ENCODE data around the gene ASB8.
A peak's percentile ranks its signal among the peaks of the same experiment; 100 is the strongest.

ASB8 gene

DNA sequence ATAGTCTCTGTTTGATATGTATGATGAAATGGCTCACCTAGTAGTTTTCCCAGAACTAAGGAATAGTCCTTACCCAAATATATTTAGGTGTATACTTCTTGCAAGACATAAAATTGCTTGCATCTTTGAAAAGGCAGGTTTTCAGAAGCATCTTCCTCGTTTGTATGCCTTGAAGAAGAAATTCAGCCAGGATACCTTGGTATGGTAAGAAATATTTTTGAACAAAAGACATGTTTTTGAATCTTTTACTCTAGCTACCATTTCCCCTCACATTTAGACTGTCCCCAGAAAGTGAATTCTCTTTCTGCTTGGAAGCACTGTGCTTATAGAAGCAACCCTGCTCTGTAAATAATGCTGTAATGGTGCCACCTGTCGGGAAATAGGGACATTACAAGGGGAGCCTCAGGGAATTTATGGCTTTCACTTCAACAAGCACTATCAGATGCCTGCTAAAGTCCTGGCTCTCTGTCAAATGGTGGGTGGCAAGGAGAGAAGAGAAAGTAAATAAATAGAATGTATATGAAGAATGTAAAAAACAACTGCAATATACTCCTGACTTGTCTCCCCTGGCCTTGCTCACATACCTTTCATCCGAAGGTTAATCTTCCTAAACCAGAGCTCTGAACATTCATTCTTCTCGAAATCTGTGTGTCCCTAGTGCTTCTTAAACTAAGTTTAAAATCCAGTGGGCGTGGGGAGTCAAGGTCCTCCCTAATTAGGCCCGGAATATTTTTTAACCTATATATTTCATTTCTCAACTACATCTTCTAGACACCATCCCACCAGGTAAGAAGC, 32.2 kb upstream of the ASB8 start:
- TF ChIP-seq POLR2A (IDR thresholded peaks at IDR 0.05; ENCODE audit: low read depth, low read length): no peak
- peak; percentile 95 for FAIRE-seq
- peak; percentile 44 for DNase-seq (ENCODE audit: insufficient read length, low spot score)

DNA sequence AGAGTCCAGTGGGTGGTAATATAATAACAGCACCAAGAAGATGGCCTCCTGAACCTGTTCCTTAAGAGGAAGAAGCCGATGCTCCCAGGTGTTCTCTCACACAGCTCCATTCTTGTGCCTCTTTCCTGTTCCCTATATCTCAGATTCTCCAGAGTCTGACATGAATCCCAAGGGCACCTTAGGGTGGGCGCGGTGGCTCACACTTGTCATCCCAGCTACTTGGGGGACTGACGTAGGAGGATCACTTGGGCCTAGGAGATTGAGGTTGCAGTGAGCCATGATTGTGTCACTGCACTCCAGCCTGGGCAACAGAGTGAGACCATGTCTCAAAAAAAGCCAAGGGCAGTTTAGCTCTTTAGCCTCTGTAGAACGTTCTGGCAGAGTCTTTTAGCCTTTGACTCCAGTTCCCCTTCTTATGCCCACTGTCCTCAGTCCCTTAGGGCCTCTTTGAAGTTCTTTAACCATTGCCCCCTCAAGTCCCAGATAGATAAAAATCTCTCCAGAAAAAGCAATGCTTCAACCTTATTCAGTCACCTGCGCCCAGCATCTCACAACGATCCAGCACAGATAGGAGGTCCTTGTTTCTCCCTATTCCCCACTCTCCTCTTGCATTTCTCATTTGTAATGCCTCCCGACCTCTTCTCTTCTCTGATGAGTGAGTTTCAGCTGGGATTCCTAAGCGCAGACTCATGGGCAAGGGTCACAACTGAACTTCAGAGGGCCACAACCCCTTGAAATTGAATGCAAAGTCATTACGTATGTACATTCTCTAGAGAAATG, 30.8 kb upstream of the ASB8 start:
- no peak for TF ChIP-seq POLR2A (IDR thresholded peaks at IDR 0.05; ENCODE audit: low read depth, low read length)
- DNase-seq (ENCODE audit: insufficient read length, low spot score) (no peak), FAIRE-seq (no peak)

DNA sequence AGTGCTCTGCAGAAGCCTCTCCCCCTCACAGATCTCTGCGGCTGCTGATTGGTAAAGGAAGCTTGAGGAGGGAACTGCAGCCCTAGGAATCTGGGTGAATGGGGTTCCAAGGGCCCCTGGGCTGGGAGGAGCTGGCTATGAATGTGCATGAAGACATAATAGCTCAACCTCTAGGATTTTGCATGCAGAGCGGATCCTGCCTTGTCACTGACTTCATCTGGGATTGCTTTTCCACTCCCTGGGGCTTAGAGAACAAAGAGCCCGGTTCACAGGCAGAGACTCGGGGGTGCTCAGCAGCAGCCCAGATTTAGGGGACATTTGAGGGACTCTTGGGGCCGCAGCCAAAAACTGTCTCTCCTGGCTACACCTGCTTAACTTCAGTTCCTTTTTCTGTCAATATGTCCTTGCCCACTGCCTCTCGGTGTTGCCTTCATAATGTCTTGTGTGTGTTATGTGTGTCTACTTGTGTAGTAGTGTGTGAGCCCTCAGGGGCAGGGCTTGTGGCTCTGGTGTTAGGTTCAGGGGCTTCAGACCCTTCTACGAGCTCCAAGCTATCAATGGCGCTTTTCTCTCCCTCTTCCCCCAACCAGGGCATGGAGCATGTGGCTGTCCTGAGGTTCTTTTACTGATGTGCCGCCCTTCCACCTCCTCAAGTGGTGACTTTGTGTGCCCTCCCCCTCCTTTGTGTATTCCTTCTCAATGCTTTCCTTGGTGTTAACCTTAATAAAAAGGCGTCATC, 28.0 kb upstream of the ASB8 start:
- no peak for TF ChIP-seq POLR2A (IDR thresholded peaks at IDR 0.05; ENCODE audit: low read depth, low read length)
- DNase-seq (ENCODE audit: insufficient read length, low spot score) (no peak), FAIRE-seq (no peak)

GRCh38 chr12:48184549-48184922, 27.2 kb upstream of the ASB8 start:
- no peak for TF ChIP-seq POLR2A (IDR thresholded peaks at IDR 0.05; ENCODE audit: low read depth, low read length)
- no peak for FAIRE-seq
- no peak for DNase-seq (ENCODE audit: insufficient read length, low spot score)

DNA sequence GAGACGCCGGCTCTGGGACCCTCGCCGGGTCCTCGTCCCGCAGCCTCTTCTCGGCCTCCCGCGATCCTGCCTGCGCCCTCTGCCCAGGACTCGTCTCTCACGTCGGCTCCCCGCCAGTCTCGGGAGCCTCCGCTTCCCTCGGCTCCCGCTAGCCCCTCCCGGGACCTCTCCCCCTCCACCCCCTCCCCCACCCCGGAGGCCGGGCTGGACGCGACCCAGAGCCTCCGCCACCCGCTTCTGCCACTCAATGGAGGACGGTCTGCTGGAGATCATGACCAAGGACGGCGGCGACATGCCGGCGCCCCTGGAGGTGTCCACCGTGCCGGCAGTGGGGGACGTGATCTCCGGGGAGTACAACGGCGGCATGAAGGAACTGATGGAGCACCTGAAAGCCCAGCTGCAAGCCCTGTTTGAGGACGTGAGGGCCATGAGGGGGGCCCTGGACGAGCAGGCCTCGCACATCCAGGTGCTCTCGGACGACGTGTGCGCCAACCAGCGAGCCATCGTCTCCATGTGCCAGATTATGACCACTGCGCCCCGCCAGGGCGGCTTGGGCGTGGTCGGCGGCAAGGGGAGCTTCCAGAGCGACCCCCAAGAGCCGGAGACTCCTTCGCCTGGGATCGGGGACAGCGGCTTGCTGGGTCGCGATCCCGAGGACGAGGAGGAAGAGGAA, 26.7 kb upstream of the ASB8 start:
- FAIRE-seq (no peak), DNase-seq (ENCODE audit: insufficient read length, low spot score) (no peak)
- TF ChIP-seq POLR2A (IDR thresholded peaks at IDR 0.05; ENCODE audit: low read depth, low read length): no peak

DNA sequence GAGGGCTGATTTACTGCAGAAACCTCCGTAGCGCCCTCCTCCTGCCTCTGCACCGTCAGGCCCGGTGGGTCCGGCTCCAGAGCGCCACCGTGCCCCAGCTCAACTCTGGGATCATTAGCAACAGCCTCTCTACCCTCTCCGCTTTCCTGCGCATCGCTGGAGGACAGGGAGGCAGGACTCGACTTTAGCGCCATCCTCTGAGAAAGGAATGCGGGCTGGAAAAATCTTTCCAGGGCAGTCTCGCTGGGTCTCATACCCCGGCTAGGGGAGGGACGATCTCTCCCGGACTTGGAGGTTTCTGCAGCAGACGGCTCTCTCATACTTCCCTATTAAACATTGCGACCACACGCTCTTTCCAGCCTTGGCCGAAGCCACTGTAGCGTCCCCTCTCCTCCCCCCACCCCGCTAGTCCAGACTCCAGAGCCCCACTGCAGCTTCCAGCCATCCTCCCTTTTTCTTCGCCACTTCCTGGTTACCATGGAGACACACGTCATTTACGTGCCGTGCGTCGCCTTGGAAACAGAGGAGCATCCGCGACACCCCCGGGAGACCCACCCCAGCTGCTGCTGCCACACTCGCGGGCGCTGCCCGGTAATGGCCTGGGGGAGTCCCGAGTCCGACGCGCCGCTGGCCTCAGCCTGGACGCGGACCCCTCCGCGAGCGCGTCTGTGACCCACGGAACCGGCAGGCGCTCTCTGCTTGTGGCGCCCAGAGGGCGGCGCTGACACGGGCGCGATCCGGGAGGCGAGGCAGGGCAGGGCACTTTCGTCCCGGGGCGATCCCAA, 26.0 kb upstream of the ASB8 start, which contains the start of gene CCDC184:
Gene CCDC184 (plus strand): TSS at position 554 of the 785 bp plus-strand sequence. CDS start 479 bp downstream, outside the sequence.
- 0 out of 2 replicates have a peak, but pooled peaks have one; percentile 9 for TF ChIP-seq POLR2A (IDR thresholded peaks at IDR 0.05; ENCODE audit: low read depth, low read length)
- DNase-seq (ENCODE audit: insufficient read length, low spot score) (peak; percentile 44), FAIRE-seq (no peak)

DNA sequence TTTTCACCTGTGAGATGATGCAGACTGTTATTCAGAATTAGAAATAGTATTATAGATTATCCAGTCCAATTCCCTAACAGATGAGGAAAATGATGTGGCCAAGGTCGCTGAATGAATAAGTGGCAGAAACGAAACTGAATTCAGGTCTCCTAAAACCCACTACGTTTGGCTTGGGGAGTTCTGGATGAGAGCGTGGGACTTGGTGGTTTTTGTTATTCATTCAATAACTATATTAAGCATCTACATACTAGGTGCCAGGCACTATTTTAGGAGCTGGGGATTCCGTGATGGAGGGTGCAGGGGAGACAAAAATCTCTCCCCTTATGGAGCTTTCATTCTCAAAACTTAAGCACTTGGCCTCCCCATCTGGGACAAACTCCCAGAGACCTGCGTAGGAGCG, 25.3 kb upstream of the ASB8 start:
- FAIRE-seq (no peak), DNase-seq (ENCODE audit: insufficient read length, low spot score) (no peak)
- no peak for TF ChIP-seq POLR2A (IDR thresholded peaks at IDR 0.05; ENCODE audit: low read depth, low read length)

GRCh38 chr12:48180857-48181495, 23.7 kb upstream of the ASB8 start:
- DNase-seq (ENCODE audit: insufficient read length, low spot score) (no peak), FAIRE-seq (no peak)
- TF ChIP-seq POLR2A (IDR thresholded peaks at IDR 0.05; ENCODE audit: low read depth, low read length): no peak

DNA sequence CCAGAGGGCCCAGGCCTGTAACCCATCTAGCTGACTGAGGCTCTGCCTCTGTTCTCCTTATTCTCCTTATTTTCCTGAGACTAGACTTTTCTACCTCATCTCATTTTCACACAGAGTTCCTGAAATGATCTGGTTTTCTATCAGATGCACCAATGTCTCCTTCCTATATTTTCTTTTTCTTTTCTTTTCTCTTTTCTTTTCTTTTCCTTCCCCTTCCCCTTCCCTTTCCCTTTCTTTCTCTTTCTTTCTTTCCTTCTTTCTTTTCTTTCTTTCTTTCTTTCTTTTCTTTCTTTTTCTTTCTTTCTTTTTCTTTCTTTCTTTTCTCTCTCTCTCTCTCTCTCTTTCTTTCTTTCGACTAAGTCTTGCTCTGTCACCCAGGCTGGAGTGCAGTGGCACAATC, 23.1 kb upstream of the ASB8 start:
- no peak for TF ChIP-seq POLR2A (IDR thresholded peaks at IDR 0.05; ENCODE audit: low read depth, low read length)
- no peak for FAIRE-seq
- DNase-seq (ENCODE audit: insufficient read length, low spot score): no peak

- FAIRE-seq: no peak
- TF ChIP-seq POLR2A (IDR thresholded peaks at IDR 0.05; ENCODE audit: low read depth, low read length): no peak
- no peak for DNase-seq (ENCODE audit: insufficient read length, low spot score)
Observed at GRCh38 chr12:48179466-48179865, 22.2 kb upstream of the ASB8 start.

DNA sequence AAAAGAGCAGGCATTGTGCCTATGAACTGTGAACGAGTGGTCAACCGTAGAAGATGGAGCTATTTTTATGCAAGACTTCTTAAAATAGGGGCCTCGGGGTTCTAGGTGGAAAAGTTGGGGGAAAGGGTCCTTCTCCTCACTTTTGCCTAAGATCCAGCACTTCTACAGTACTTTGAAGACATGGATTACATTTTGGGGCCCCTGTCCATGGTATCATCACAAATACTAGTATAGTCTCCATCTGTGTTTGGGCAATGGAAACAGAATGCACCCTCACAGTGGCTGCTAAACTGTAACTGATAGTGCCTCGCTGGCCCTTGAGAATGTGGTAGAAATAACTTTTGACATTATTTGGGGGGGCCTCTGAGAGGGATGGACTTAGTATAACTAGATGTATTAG, 20.7 kb upstream of the ASB8 start:
- FAIRE-seq (no peak), DNase-seq (ENCODE audit: insufficient read length, low spot score) (no peak)
- no peak for TF ChIP-seq POLR2A (IDR thresholded peaks at IDR 0.05; ENCODE audit: low read depth, low read length)

DNA sequence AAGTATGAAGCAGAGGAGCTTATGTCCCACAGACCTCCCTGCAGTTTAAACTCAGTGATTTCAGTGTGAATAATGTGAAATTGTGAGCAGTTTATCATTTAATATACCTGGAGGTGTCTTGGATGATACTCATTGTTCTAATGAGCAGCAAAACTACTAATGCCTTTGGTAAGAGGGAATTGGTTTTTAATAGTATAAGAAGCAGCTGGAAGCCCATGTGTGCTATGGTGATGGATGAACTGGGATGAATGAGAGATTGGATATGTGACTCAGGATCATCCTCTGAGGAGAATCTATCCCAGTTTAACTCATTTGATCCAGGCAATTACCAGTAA, 19.1 kb upstream of the ASB8 start:
- TF ChIP-seq POLR2A (IDR thresholded peaks at IDR 0.05; ENCODE audit: low read depth, low read length): no peak
- no peak for DNase-seq (ENCODE audit: insufficient read length, low spot score)
- no peak for FAIRE-seq

Measured in H54 (cell line).